IMR-90 (cell line): Measurements from ENCODE around the gene FAM193A.

Source experiments
- BHLHE40 ChIP-seq: fragments of 150-350 bp; IDR thresholded peaks from 2 replicates; pipeline ENCODE4 v1.6.1; 2016; ENCODE audit warnings: mild to moderate bottlenecking, low read depth, low read length
- FOS ChIP-seq: fragments of 150-350 bp; IDR thresholded peaks from 2 replicates; pipeline ENCODE4 v1.6.1; 2016; ENCODE audit warnings: low read depth, low read length
- MAFK ChIP-seq: IDR thresholded peaks from 2 replicates; pipeline ENCODE4 v1.6.1; 2012; ENCODE audit warnings: low read depth, low read length, improper control_type of control experiment
- MAZ ChIP-seq: IDR thresholded peaks from 2 replicates; pipeline ENCODE4 v1.6.1; 2012; ENCODE audit warnings: low read depth, mild to moderate bottlenecking, low read length, improper control_type of control experiment, moderate library complexity, borderline replicate concordance
- POLR2A ChIP-seq: IDR thresholded peaks from 2 replicates; pipeline ENCODE4 v1.6.1; 2012; ENCODE audit warnings: mild to moderate bottlenecking, low read depth, low read length
- RAD21 ChIP-seq: IDR thresholded peaks from 2 replicates; pipeline ENCODE4 v1.6.1; 2012; ENCODE audit warnings: low read length, improper control_type of control experiment
- RCOR1 ChIP-seq: IDR thresholded peaks from 2 replicates; pipeline ENCODE4 v1.6.1; 2012; ENCODE audit warnings: mild to moderate bottlenecking, low read length, improper control_type of control experiment; ENCODE audit not compliant: insufficient replicate concordance
- RFX5 ChIP-seq: IDR thresholded peaks from 2 replicates; pipeline ENCODE4 v1.8.0; 2012; ENCODE audit warnings: low read depth, mild to moderate bottlenecking, low read length, moderate library complexity
- TF ChIP-seq, protein P1 (sequence below): conservative IDR thresholded peaks from 2 replicates; pipeline ENCODE4 v1.5.1; 2012; ENCODE audit warnings: mild to moderate bottlenecking, low read depth, low read length, improper control_type of control experiment
- TF ChIP-seq, protein P2 (sequence below): fragments of 150-350 bp; IDR thresholded peaks from 2 replicates; pipeline ENCODE4 v1.6.1; 2017; ENCODE audit warnings: mild to moderate bottlenecking, antibody characterized with exemption, low read length, low read depth

DNA sequence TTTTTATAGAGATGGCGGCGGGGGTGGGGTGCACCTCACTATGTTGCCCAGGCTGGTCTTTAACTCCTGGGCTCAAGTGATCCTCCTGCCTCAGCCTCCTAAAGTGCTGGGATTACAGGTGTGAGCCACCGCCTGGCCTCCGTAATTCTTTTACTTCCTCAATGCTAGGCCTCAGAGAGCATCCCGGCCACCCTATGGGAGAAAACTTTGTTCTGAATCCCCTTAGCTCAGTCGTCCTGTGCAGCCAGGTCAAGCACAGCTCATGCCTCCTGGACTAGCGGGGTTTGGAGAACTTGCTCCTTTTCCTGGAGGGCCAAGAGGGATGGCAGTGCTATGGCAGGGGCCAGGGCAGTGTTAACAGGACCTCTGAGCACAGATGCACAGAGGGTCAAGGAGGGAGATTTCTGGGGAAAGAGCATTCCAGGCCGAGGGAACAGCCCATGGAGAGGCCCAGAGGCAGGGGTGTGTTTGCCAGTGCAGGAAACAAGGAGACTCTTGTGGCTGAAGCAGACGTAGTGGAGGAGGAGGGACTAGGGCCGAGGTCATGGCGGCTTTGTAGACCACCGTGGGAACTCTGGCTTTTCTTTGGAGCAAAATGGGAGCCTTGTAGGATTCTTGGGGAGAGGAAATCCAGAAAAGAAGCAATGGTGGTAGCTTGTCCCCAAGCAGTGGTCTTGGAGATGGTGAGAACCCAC, 229.5 kb downstream of the FAM193A start:
- TF ChIP-seq RCOR1 (no peak), RFX5 (no peak), FOS (no peak), POLR2A (no peak), BHLHE40 (no peak), RAD21 (no peak), MAFK (no peak), MAZ (no peak)
- TF ChIP-seq, protein P1, sequence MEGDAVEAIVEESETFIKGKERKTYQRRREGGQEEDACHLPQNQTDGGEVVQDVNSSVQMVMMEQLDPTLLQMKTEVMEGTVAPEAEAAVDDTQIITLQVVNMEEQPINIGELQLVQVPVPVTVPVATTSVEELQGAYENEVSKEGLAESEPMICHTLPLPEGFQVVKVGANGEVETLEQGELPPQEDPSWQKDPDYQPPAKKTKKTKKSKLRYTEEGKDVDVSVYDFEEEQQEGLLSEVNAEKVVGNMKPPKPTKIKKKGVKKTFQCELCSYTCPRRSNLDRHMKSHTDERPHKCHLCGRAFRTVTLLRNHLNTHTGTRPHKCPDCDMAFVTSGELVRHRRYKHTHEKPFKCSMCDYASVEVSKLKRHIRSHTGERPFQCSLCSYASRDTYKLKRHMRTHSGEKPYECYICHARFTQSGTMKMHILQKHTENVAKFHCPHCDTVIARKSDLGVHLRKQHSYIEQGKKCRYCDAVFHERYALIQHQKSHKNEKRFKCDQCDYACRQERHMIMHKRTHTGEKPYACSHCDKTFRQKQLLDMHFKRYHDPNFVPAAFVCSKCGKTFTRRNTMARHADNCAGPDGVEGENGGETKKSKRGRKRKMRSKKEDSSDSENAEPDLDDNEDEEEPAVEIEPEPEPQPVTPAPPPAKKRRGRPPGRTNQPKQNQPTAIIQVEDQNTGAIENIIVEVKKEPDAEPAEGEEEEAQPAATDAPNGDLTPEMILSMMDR = no peak
- TF ChIP-seq, protein P2, sequence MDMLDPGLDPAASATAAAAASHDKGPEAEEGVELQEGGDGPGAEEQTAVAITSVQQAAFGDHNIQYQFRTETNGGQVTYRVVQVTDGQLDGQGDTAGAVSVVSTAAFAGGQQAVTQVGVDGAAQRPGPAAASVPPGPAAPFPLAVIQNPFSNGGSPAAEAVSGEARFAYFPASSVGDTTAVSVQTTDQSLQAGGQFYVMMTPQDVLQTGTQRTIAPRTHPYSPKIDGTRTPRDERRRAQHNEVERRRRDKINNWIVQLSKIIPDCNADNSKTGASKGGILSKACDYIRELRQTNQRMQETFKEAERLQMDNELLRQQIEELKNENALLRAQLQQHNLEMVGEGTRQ = no peak
